ENCODE results near the gene CHRNA7.
"Not testable (repeated sequence)": the region's sequence is repeated elsewhere in the genome, so short reads cannot be mapped to it uniquely, and the experiment has no call there.

The CHRNA7 gene

DNA sequence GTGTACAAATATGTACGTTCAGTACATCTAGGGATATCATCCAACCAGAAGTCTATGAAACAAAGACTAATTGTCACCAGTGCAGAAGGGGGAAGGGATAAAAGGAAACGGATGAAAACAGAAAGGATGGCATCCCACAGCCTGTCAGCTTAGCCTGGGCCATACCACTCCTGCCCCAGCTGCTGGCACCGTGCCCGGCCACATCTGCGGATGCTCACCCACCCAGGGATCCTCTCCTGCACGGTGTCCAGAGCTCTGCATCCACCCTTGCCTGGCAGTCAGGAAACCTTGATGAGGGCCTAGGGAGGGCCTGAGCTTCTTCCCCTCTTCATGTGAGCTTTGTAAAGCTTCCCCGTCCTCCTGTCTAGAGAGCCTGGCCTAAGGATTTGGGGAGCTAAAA is 133.8 kb downstream of the CHRNA7 start:
- not testable (repeated sequence) for H3K27me3 ChIP-seq (ENCODE audit: insufficient read depth, insufficient read length); H3K9me3 ChIP-seq (ENCODE audit: insufficient read depth, low read length); H3K4me3 ChIP-seq (ENCODE audit: insufficient read length, low read depth); H3K36me3 ChIP-seq (ENCODE audit: insufficient read depth, insufficient read length, low read length); H3K4me1 ChIP-seq (ENCODE audit: insufficient read depth, insufficient read length); H3K9ac ChIP-seq (ENCODE audit: insufficient read length, low read depth); DNase-seq (ENCODE audit: low read depth, low spot score)

DNA sequence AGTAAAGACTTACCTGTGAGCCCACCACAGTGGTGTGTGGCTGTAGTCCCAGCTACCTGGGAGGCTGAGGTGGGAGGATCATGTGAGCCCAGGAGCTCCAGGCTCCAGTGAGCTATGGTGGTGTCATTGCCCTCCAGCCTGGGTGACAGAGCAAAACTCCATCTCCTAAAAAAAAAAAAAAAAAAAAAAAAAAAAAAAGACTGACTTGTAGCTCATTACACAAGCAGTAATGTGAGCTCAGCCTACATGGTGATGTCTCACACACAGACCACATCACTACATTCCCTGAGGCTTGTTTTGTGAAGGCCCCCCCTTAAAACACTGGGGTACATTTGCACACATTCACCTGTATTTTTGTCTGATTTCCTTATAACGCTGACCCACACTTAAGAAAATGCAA is 134.4 kb downstream of the CHRNA7 start:
- H3K4me1 ChIP-seq (ENCODE audit: insufficient read depth, insufficient read length); H3K9ac ChIP-seq (ENCODE audit: insufficient read length, low read depth); DNase-seq (ENCODE audit: low read depth, low spot score); H3K27me3 ChIP-seq (ENCODE audit: insufficient read depth, insufficient read length); H3K4me3 ChIP-seq (ENCODE audit: insufficient read length, low read depth); H3K9me3 ChIP-seq (ENCODE audit: insufficient read depth, low read length); H3K36me3 ChIP-seq (ENCODE audit: insufficient read depth, insufficient read length, low read length): not testable (repeated sequence)

DNA sequence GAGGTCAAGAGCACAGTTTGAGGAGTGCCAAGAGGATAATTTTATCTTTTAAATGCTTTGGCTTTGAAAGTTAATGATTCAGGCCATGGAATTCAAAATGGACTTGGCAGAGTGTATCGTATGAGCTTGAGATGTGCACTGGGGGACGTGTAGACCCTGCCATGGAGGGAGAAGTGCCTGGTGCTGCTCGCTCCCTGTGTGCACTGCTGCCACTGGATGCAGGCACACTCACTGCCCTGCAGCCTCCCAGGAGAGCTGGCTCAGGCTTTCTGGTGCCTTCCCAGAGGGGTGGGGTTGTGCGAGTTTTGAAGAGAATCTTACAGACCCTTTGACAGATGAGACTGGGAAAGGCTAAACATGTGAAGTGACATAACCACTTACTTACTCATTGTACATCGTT is 135.5 kb downstream of the CHRNA7 start:
- H3K9ac ChIP-seq (ENCODE audit: insufficient read length, low read depth); H3K9me3 ChIP-seq (ENCODE audit: insufficient read depth, low read length); H3K36me3 ChIP-seq (ENCODE audit: insufficient read depth, insufficient read length, low read length); DNase-seq (ENCODE audit: low read depth, low spot score); H3K4me3 ChIP-seq (ENCODE audit: insufficient read length, low read depth); H3K27me3 ChIP-seq (ENCODE audit: insufficient read depth, insufficient read length); H3K4me1 ChIP-seq (ENCODE audit: insufficient read depth, insufficient read length): not testable (repeated sequence)

DNA sequence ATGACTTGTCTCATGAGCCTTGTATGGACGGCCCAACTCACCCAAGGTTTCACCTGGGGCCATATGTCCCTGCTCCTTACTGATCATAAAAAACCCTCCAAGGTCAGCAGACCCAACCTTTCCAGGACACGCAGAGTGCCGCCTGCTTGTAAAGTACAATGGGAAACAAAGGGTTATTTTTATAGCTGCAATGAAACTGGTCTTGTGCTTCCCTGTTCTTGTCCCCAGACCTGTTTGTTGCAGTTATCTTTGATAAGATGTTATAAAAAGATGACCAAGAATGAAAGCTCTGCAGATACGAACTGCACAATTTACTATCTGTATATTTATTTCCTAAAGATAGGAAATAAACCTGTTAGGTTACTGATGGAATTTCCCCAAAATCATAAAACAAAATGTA is 136.0 kb downstream of the CHRNA7 start:
- not testable (repeated sequence) for H3K36me3 ChIP-seq (ENCODE audit: insufficient read depth, insufficient read length, low read length); H3K9ac ChIP-seq (ENCODE audit: insufficient read length, low read depth); H3K4me1 ChIP-seq (ENCODE audit: insufficient read depth, insufficient read length); H3K27me3 ChIP-seq (ENCODE audit: insufficient read depth, insufficient read length); DNase-seq (ENCODE audit: low read depth, low spot score); H3K9me3 ChIP-seq (ENCODE audit: insufficient read depth, low read length); H3K4me3 ChIP-seq (ENCODE audit: insufficient read length, low read depth)

DNA sequence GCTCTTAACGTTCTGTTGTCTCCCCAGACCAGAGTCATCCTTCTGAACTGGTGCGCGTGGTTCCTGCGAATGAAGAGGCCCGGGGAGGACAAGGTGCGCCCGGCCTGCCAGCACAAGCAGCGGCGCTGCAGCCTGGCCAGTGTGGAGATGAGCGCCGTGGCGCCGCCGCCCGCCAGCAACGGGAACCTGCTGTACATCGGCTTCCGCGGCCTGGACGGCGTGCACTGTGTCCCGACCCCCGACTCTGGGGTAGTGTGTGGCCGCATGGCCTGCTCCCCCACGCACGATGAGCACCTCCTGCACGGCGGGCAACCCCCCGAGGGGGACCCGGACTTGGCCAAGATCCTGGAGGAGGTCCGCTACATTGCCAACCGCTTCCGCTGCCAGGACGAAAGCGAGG is 137.6 kb downstream of the CHRNA7 start:
- H3K9me3 ChIP-seq (ENCODE audit: insufficient read depth, low read length); DNase-seq (ENCODE audit: low read depth, low spot score): not testable (repeated sequence)

DNA sequence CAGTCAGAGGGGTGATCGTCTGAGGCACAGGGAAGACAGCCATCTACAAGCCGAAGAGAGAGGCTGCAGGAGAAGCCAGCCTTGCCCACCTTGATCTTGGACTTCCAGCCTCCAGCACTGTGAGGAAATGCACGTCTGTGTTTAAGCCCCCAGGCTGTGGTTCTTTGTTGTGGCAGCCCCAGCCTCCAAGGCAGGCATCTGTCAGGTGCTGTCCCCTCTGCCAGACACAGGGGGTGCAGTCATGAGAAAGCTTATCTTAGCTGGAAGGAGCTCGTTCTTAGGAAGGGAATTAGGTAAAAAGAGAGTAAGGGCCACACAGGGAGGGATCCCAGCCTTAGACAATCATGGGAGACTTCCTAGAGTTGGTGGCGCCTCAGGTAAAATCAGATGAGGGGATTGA is 150.3 kb downstream of the CHRNA7 start:
- not testable (repeated sequence) for H3K27me3 ChIP-seq (ENCODE audit: insufficient read depth, insufficient read length); H3K4me1 ChIP-seq (ENCODE audit: insufficient read depth, insufficient read length); H3K9me3 ChIP-seq (ENCODE audit: insufficient read depth, low read length); DNase-seq (ENCODE audit: low read depth, low spot score); H3K4me3 ChIP-seq (ENCODE audit: insufficient read length, low read depth); H3K36me3 ChIP-seq (ENCODE audit: insufficient read depth, insufficient read length, low read length); H3K9ac ChIP-seq (ENCODE audit: insufficient read length, low read depth)

More for the DNA sequence above, 137.6 kb downstream of the CHRNA7 start:
- H3K27me3 ChIP-seq (ENCODE audit: insufficient read depth, insufficient read length); H3K36me3 ChIP-seq (ENCODE audit: insufficient read depth, insufficient read length, low read length); H3K4me1 ChIP-seq (ENCODE audit: insufficient read depth, insufficient read length); H3K9ac ChIP-seq (ENCODE audit: insufficient read length, low read depth); H3K4me3 ChIP-seq (ENCODE audit: insufficient read length, low read depth): not testable (repeated sequence)

DNA sequence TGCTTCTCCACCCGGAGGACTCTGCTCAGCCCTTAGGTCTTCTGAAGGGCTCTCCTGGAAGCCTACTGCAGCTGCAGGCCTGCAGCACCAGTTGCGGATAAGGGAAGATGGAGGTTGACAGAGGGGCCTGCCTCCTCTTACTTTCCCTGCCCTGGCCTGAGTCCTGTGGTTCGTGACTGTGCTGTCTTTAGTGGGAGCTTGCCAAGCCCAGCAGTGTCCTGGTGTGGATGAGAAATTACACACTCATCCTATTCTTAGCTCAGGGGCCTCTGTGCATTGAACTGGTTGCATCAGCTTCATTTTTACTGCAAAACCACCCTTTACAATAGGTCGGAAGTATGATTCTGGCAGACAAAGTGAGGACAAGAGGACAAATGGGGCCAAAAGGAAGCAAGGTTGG is 163.5 kb downstream of the CHRNA7 start:
- not testable (repeated sequence) for H3K36me3 ChIP-seq (ENCODE audit: insufficient read depth, insufficient read length, low read length); H3K4me3 ChIP-seq (ENCODE audit: insufficient read length, low read depth); H3K9me3 ChIP-seq (ENCODE audit: insufficient read depth, low read length); H3K4me1 ChIP-seq (ENCODE audit: insufficient read depth, insufficient read length); DNase-seq (ENCODE audit: low read depth, low spot score); H3K27me3 ChIP-seq (ENCODE audit: insufficient read depth, insufficient read length); H3K9ac ChIP-seq (ENCODE audit: insufficient read length, low read depth)

DNA sequence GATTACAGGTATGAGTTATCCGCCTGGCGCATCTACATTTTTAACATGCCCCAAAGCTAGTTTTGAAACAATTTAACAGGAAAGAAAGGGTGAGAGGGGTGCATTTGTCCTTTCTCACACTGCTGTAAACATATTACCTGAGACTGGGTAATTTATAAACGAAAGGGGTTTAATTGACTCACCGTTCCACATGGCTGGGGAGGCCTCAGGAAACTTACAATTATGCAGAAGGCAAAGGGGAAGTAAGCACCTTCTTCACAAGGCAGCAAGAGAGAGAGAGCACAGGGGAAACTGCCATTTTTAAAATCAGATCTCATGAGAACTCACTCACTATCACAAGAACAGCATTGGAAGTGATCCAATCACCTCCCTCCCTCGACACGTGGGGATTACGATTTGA is 165.9 kb downstream of the CHRNA7 start:
- not testable (repeated sequence) for H3K9ac ChIP-seq (ENCODE audit: insufficient read length, low read depth); H3K36me3 ChIP-seq (ENCODE audit: insufficient read depth, insufficient read length, low read length); H3K4me3 ChIP-seq (ENCODE audit: insufficient read length, low read depth); H3K27me3 ChIP-seq (ENCODE audit: insufficient read depth, insufficient read length); DNase-seq (ENCODE audit: low read depth, low spot score); H3K9me3 ChIP-seq (ENCODE audit: insufficient read depth, low read length); H3K4me1 ChIP-seq (ENCODE audit: insufficient read depth, insufficient read length)

DNA sequence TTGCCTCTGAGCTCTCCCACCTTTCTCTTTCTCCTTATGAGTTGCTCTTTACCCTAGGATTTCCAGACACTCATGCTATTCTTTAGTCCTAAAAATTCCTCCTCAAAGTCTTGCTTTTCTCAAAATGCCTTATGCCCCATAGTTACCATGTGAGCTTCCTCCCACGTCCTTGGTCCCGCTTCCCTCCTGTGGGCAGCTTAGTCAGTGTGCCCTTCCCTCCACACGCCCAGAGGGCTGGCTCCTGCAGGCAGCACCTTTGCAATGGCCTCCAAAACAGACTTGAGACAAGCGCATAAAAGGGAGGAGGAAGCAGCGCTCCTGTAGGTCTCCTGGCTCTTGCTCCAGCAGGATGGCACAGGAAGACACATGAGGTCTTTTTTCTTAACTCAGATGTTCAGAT is 168.6 kb downstream of the CHRNA7 start:
- H3K9ac ChIP-seq (ENCODE audit: insufficient read length, low read depth); DNase-seq (ENCODE audit: low read depth, low spot score); H3K4me1 ChIP-seq (ENCODE audit: insufficient read depth, insufficient read length); H3K4me3 ChIP-seq (ENCODE audit: insufficient read length, low read depth); H3K27me3 ChIP-seq (ENCODE audit: insufficient read depth, insufficient read length); H3K9me3 ChIP-seq (ENCODE audit: insufficient read depth, low read length); H3K36me3 ChIP-seq (ENCODE audit: insufficient read depth, insufficient read length, low read length): not testable (repeated sequence)

DNA sequence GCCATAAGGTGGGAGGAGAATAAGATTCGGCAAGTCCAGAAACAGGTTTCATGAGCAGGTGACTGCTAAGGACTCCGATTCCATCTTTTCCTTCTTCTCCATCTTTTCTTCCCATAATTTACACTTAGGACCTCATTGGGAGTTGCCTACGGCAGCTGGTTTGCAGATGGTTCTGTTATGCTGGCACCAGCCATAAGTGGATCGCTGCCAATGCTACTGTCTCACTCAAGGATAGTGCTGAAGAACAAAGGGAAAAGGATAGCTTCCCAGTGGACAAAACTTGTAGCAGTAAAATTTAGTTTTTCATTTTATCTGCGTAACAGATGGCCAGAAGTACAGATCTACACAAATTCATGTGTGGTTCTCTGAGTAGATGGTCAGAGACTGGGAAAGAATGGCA is 178.8 kb downstream of the CHRNA7 start:
- not testable (repeated sequence) for DNase-seq (ENCODE audit: low read depth, low spot score); H3K9me3 ChIP-seq (ENCODE audit: insufficient read depth, low read length); H3K9ac ChIP-seq (ENCODE audit: insufficient read length, low read depth); H3K27me3 ChIP-seq (ENCODE audit: insufficient read depth, insufficient read length); H3K4me1 ChIP-seq (ENCODE audit: insufficient read depth, insufficient read length); H3K4me3 ChIP-seq (ENCODE audit: insufficient read length, low read depth); H3K36me3 ChIP-seq (ENCODE audit: insufficient read depth, insufficient read length, low read length)

All from NT2/D1 (cell line).